CD4-positive, alpha-beta T cell (primary cell): Measurements from ENCODE around the gene TMED1. TPM values are rescaled to one million over a fixed set of nuclear protein-coding genes. Genes with fewer than 3 reads are reported as not detected.
A peak's percentile ranks its signal among the peaks of the same experiment; 100 is the strongest.

Experiments used
- ATAC-seq: fragments of 200-7000 bp; cut with Tn5 transposase; one replicate; pipeline ENCODE4 v1.10.0; 2022; ENCODE audit warnings: mild to moderate bottlenecking; ENCODE audit not compliant: poor library complexity
- CTCF ChIA-PET: fragments of 350-600 bp; sonication (Branson Sonifier 250); formaldehyde crosslinking; loops from one replicate; lab custom pipeline; 2021; ENCODE audit warnings: antibody characterized with exemption, inconsistent platforms; lab: Charles Lee
- POLR2A ChIA-PET: fragments of 350-600 bp; sonication (Branson Sonifier 250); formaldehyde crosslinking; loops from one replicate; lab custom pipeline; 2021; ENCODE audit warnings: antibody characterized with exemption, inconsistent platforms; lab: Charles Lee
- DNase-seq, 14 experiments: peaks; one replicate each; pipeline ENCODE4 v3.0.0-alpha.2; 2013 to 2020; ENCODE audit warnings: mixed read lengths in 2 of 14
- H3K27ac ChIP-seq, 2 donors: one replicate each; pipeline versions ENCODE4 v1.5.1 to v1.7.0; 2013; ENCODE audit warnings: low read length in 2 of 2, low read depth in 1 of 2, mild to moderate bottlenecking in 1 of 2
- H3K27me3 ChIP-seq, 2 experiments: 1 replicate in 1 of 2; 2 replicates in 1 of 2; pipeline versions ENCODE4 v1.6.1 to v1.7.0; 2013; ENCODE audit warnings: low read length in 2 of 2, control low read depth in 1 of 2, mild to moderate bottlenecking in 1 of 2, moderate library complexity in 1 of 2; ENCODE audit not compliant: insufficient read depth in 2 of 2, control insufficient read depth in 1 of 2
- H3K36me3 ChIP-seq: one replicate; pipeline ENCODE4 v1.6.1; 2013; ENCODE audit warnings: low read length, control low read depth; ENCODE audit not compliant: insufficient read depth
- H3K4me1 ChIP-seq: one replicate; pipeline ENCODE4 v1.6.1; 2013; ENCODE audit warnings: low read length, control low read depth; ENCODE audit not compliant: insufficient read depth
- H3K4me3 ChIP-seq: one replicate; pipeline ENCODE4 v1.5.1; 2013; ENCODE audit warnings: mild to moderate bottlenecking, low read length, moderate library complexity
- H3K9me3 ChIP-seq, 2 experiments: 1 replicate in 1 of 2; 2 replicates in 1 of 2; pipeline versions ENCODE4 v1.6.1 to v1.7.0; 2013; ENCODE audit warnings: low read length in 2 of 2, mild to moderate bottlenecking in 2 of 2, control low read depth in 1 of 2, moderate library complexity in 1 of 2; ENCODE audit not compliant: control insufficient read depth in 1 of 2, insufficient read depth in 1 of 2
- H3K27ac Mint-ChIP-seq: one replicate; pipeline ENCODE4 v1.8.0; 2020; ENCODE audit warnings: mixed read lengths
- H3K27me3 Mint-ChIP-seq: one replicate; pipeline ENCODE4 v1.8.0; 2021; ENCODE audit warnings: mixed read lengths
- H3K36me3 Mint-ChIP-seq: one replicate; pipeline ENCODE4 v1.8.0; 2021; ENCODE audit warnings: low read depth, mixed read lengths
- H3K4me1 Mint-ChIP-seq: one replicate; pipeline ENCODE4 v1.8.0; 2021; ENCODE audit warnings: low read depth, mixed read lengths
- H3K4me3 Mint-ChIP-seq: one replicate; pipeline ENCODE4 v1.8.0; 2020; ENCODE audit warnings: mild to moderate bottlenecking, mixed read lengths
- H3K9me3 Mint-ChIP-seq: one replicate; pipeline ENCODE4 v1.8.0; 2020; ENCODE audit warnings: mixed read lengths
- intact Hi-C, 2 experiments: fragments of 100-400 bp; cut with DNase I in 1 of 2; cut with micrococcal nuclease in 1 of 2; formaldehyde crosslinking; loops; one replicate each; pipeline versions ENCODE4 v1.15.1 to v1.9.0; 2023 to 2025; cut with DNase I, micrococcal nuclease
- total RNA-seq, 174 experiments: library from RNA in 2 of 174; stranded (reverse) in 2 of 174; gene quantifications; one replicate each; pipeline ENCODE4 v1.2.3 and lab custom pipeline; 2021 to 2026
- TF ChIP-seq, protein P1 (sequence below): fragments of 200-600 bp; IDR thresholded peaks from one replicate; pipeline ENCODE4 v1.8.0; 2022; ENCODE audit warnings: antibody characterized with exemption, mild to moderate bottlenecking

TMED1 gene
- total RNA-seq, 2 experiments from 2014 or later = 6.7 to 7.0 TPM

DNA sequence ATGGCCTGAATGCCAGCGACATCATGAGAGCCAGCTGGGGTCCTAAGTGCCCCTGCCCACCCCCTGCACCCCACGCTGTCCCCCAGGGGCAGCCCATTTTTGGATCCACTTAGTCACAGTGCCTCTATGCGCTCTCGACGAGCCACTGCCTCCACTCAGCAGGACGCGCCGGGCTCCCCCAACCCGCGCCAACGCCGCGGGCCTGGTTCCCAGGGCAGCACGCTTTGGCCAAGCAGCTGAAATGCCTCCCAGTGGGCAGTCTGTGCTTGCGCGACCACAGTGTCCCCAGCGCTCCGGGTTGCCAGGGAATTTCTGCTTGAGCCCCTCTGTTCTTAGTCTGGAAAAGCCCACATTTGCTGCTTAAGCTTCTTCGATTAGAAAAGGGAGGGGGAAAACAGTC lies 39.4 kb downstream of the TMED1 start:
- Histone ChIP-seq H3K27me3 (no peaks in the 10 kb centered on the region), H3K4me3 (peak overlapping the region; percentile 31), H3K9me3 (no peaks in the 10 kb centered on the region), H3K27ac (peak overlapping the region; percentile 59 to 86), H3K36me3 (peaks cover 80% of the 10 kb centered on the region), H3K4me1 (peaks cover 40% of the 10 kb centered on the region)
- Mint-ChIP-seq H3K27me3 (no peaks in the 10 kb centered on the region), H3K4me3 (no peak overlapping the region), H3K9me3 (no peaks in the 10 kb centered on the region), H3K36me3 (peaks cover 75% of the 10 kb centered on the region), H3K27ac (peak overlapping the region; percentile 93), H3K4me1 (peaks cover 16% of the 10 kb centered on the region)
- CTCF ChIA-PET = interaction anchor here (1.2 kb wide), 1 partner anchor 79 kb away, joined by 5 read pairs; the partner anchor contains the start of gene DNM2
- no peak for ATAC-seq
- no peak for DNase-seq
- TF ChIP-seq, protein P1, sequence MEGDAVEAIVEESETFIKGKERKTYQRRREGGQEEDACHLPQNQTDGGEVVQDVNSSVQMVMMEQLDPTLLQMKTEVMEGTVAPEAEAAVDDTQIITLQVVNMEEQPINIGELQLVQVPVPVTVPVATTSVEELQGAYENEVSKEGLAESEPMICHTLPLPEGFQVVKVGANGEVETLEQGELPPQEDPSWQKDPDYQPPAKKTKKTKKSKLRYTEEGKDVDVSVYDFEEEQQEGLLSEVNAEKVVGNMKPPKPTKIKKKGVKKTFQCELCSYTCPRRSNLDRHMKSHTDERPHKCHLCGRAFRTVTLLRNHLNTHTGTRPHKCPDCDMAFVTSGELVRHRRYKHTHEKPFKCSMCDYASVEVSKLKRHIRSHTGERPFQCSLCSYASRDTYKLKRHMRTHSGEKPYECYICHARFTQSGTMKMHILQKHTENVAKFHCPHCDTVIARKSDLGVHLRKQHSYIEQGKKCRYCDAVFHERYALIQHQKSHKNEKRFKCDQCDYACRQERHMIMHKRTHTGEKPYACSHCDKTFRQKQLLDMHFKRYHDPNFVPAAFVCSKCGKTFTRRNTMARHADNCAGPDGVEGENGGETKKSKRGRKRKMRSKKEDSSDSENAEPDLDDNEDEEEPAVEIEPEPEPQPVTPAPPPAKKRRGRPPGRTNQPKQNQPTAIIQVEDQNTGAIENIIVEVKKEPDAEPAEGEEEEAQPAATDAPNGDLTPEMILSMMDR = no peak
- intact Hi-C loops = loop anchor here in 1 of 2 experiments (1.0 kb wide), 1 partner anchor 65 kb away; no protein-coding TSS in a partner anchor
- POLR2A ChIA-PET = interaction anchor here (1.1 kb wide), 1 partner anchor 79 kb away, joined by 5 read pairs; the partner anchor contains the start of gene DNM2

- H3K4me1 ChIP-seq = peaks cover 3% of the 10 kb centered on the region
- Mint-ChIP-seq H3K4me1 (no peaks in the 10 kb centered on the region), H3K27me3 (no peaks in the 10 kb centered on the region), H3K9me3 (no peaks in the 10 kb centered on the region), H3K4me3 (no peak overlapping the region), H3K36me3 (peaks cover 76% of the 10 kb centered on the region), H3K27ac (no peak overlapping the region)
- no peaks in the 10 kb centered on the region for H3K27me3 ChIP-seq
- DNase-seq = no peak
- H3K4me3 ChIP-seq = no peak overlapping the region
- no peaks in the 10 kb centered on the region for H3K9me3 ChIP-seq
- intact Hi-C loops = no loop called here
- no peak overlapping the region for H3K27ac ChIP-seq
- TF ChIP-seq, protein P1 = no peak
- CTCF ChIA-PET = no interaction called here
- H3K36me3 ChIP-seq = peaks cover 83% of the 10 kb centered on the region
- ATAC-seq = no peak
- POLR2A ChIA-PET = no interaction called here
Observed at GRCh38 chr19:10789866-10790265, 46.1 kb downstream of the TMED1 start.

DNA sequence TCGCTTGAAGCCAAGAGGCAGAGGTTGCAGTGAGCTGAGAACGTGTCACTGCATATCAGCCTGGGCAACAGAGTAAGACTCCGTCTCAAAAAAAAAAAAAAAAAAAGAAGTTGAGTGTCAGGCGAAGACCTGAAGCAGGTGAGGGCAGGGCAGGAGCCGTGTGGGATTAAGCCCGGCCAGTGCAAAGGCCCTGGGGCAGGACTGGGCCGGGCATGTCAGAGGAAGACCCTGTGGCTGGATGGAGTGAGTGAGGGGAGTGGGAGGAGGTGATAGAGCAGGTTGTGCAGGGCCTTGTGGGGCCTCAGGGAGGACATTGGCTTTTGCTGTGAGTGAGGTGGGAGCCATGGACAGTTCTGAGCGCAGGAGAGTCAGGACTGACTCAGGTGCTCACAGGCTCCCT lies 47.9 kb downstream of the TMED1 start:
- Mint-ChIP-seq H3K4me1 (no peaks in the 10 kb centered on the region), H3K36me3 (peaks cover 76% of the 10 kb centered on the region), H3K4me3 (no peak overlapping the region), H3K27ac (no peak overlapping the region), H3K9me3 (no peaks in the 10 kb centered on the region), H3K27me3 (no peaks in the 10 kb centered on the region)
- DNase-seq = no peak
- intact Hi-C loops = no loop called here
- ATAC-seq = no peak
- Histone ChIP-seq H3K27ac (no peak overlapping the region), H3K27me3 (no peaks in the 10 kb centered on the region), H3K4me1 (peaks cover 3% of the 10 kb centered on the region), H3K4me3 (no peak overlapping the region), H3K9me3 (no peaks in the 10 kb centered on the region), H3K36me3 (peaks cover 78% of the 10 kb centered on the region)
- POLR2A ChIA-PET = no interaction called here
- CTCF ChIA-PET = no interaction called here
- TF ChIP-seq, protein P1 = no peak
